Large intestine (tissue), 12 donors: ENCODE data around the gene SMURF2. TPM values are rescaled to one million over a fixed set of nuclear protein-coding genes. Genes with fewer than 3 reads are reported as not detected.
A peak's percentile ranks its signal among the peaks of the same experiment; 100 is the strongest.

Source experiments
- DNase-seq, 2 donors: peaks; one replicate each; pipeline versions ENCODE4 v3.0.0 to v3.0.0-alpha.2; 2013
- H3K27ac ChIP-seq: one replicate; pipeline ENCODE4 v1.5.1; 2013; ENCODE audit warnings: low read length
- H3K27me3 ChIP-seq: 2 replicates; pipeline ENCODE4 v1.6.1; 2013; ENCODE audit warnings: low read length; ENCODE audit not compliant: control insufficient read depth, insufficient read depth
- H3K36me3 ChIP-seq: 2 replicates; pipeline ENCODE4 v1.6.1; 2013; ENCODE audit warnings: low read length; ENCODE audit not compliant: control insufficient read depth, insufficient read depth
- H3K4me1 ChIP-seq: one replicate; pipeline ENCODE4 v1.6.1; 2013; ENCODE audit warnings: low read length; ENCODE audit not compliant: control insufficient read depth, insufficient read depth
- H3K4me3 ChIP-seq: one replicate; pipeline ENCODE4 v1.5.1; 2013; ENCODE audit warnings: low read length
- H3K9me3 ChIP-seq: one replicate; pipeline ENCODE4 v1.6.1; 2013; ENCODE audit warnings: mild to moderate bottlenecking, low read depth, low read length, moderate library complexity; ENCODE audit not compliant: control insufficient read depth
- WGBS: methylation state at CpG from one replicate; pipeline ENCODE4 v1.1.5; 2013; ENCODE audit warnings: low lambda C conversion rate; ENCODE audit not compliant: insufficient coverage; 5-methylcytosine and 5-hydroxymethylcytosine counted together
- long read RNA-seq, 11 donors: transcript quantifications; one replicate each; lab custom pipeline, GENCODE V29; 2026
- polyA plus RNA-seq: library from polyadenylated mRNA; unstranded; fragments of 120-200 nt; gene quantifications from one replicate; pipeline ENCODE4 v1.2.1, GENCODE V29; 2013

Gene SMURF2
- polyA plus RNA-seq = 20.4 TPM
- long read RNA-seq, donor 1, partial matches to known transcripts = 22 of 23 reads
- long read RNA-seq, donor 1, other reads (novel, unspliced or antisense) = 0 of 23 reads
- long read RNA-seq, donor 2 = 0 reads
- long read RNA-seq, donor 3 = 0 reads
- long read RNA-seq, donor 4 = 0 reads
- long read RNA-seq, donor 5 = 0 reads
- long read RNA-seq, donor 6, partial matches to known transcripts = 25 of 25 reads
- long read RNA-seq, donor 6, other reads (novel, unspliced or antisense) = 0 of 25 reads
- long read RNA-seq, donor 7 = 0 reads
- long read RNA-seq, donor 8, partial matches to known transcripts = 0 of 3 reads
- long read RNA-seq, donor 8, other reads (novel, unspliced or antisense) = 0 of 3 reads
- long read RNA-seq, donor 9, partial matches to known transcripts = 0 of 1 reads
- long read RNA-seq, donor 9, other reads (novel, unspliced or antisense) = 0 of 1 reads
- long read RNA-seq, donor 10 = 0 reads
- long read RNA-seq, donor 11 = 0 reads

DNA sequence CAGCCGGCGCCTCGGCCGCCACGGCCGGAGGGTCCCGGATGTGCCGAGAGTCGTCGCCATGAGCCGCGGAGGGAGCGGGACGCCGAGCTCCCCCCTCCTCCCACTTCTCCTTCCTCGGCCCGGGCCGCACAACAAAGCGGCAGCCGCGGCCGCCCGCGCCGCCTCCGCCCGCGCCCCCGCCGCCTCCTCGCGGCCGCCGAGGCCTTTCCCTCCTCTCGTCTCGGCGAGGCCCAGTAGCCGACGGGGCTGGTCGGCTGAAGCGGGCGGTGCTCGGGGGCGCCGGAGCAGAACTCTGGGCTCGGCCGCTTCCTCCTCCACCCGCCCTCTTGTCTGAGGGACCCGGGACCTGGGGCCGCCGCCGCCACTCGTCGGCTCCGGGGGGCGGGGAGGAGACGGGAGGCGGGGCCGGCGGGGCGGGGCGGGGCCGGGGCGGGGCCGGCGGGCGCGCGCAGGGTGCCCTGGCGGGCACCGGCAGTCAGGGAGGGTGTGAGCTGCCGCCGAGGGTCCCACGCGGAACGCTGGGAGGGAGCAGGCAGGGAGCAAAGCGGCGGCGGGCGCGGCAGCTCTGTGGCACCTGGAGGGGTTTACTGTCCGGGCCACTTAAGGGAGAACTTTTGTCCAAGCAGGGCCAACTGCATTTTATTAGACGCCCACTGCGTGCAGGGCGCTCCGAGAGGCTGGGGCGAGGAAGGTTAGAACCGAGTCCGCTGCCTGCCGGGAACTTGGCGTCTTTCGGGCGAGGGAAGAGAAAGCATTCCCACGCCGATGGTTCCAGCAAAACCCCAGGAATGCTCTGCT, at the start of gene SMURF2:
Gene SMURF2 (minus strand): TSS at position 332 of the 798 bp plus-strand sequence. CDS start 427 bp downstream, outside the sequence.
- Histone ChIP-seq H3K27ac (peak within 1 kb of the TSS; percentile 61), H3K4me3 (peak within 1 kb of the TSS; percentile 80), H3K27me3 (no peaks in the 10 kb centered on the region), H3K9me3 (no peaks in the 10 kb centered on the region), H3K36me3 (no peaks in the 10 kb centered on the region), H3K4me1 (peaks cover 2% of the 10 kb centered on the region)
- DNase-seq = peak in 1 of 2 donors; percentile 80
- WGBS = no CpG with 5 or more reads among the region's 95 CpGs

DNA sequence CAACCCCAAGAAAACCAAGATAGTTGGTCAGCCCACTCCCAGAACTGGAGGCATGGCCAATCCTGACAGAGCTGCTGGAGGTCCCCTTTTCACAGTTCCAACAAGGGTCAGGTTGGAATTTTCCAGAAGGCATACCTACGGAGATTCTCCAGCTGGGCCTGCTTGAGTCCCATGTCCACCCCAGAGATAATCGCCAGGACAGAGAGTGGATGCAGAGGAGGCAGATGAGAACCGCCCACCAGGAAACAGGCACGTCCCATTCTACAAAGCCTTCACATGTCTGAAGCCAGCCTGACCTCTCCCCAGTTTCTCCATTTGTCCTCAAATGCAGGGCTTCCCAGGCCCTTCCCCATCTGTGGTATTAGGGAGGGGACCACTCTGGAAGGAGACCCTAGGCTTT, 47.4 kb upstream of the SMURF2 start:
- Histone ChIP-seq H3K36me3 (no peaks in the 10 kb centered on the region), H3K9me3 (no peaks in the 10 kb centered on the region), H3K27ac (peak overlapping the region; percentile 57), H3K4me3 (no peak overlapping the region), H3K27me3 (no peaks in the 10 kb centered on the region), H3K4me1 (peaks cover 55% of the 10 kb centered on the region)
- WGBS = 100% methylated on average over 2 of the region's 4 CpGs
- DNase-seq = no peak

DNA sequence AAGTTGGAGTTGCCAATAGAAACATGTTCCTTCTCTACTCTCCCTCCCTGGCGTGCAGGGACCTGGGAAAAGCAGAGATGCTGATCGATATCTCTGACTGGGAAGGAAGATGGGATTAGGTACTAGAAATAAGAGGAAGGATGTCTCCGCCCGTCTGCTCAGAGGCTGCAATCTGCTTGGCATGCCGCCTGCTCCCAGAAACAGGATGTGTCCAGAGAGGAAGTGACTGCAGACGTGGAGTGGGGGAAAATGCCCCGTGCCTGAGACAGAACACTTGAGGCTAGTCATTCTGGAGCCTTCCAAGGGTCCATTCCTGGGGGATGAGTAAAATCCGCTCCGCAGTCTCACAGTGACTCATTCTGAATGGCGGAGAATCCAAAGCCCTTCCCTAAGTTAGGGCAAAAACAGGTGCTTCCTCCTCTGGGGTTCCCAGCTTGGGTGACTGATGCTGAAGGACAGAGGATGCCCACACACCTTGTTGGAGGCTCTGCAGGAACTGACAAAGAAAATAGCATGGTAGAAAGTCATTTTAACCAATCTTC, 45.0 kb upstream of the SMURF2 start:
- DNase-seq = peak; percentile 71 to 85
- Histone ChIP-seq H3K27ac (peak overlapping the region; percentile 81), H3K9me3 (peaks cover 6% of the 10 kb centered on the region), H3K27me3 (no peaks in the 10 kb centered on the region), H3K4me1 (peaks cover 52% of the 10 kb centered on the region), H3K4me3 (no peak overlapping the region), H3K36me3 (no peaks in the 10 kb centered on the region)
- WGBS = no CpG with 5 or more reads among the region's 10 CpGs

DNA sequence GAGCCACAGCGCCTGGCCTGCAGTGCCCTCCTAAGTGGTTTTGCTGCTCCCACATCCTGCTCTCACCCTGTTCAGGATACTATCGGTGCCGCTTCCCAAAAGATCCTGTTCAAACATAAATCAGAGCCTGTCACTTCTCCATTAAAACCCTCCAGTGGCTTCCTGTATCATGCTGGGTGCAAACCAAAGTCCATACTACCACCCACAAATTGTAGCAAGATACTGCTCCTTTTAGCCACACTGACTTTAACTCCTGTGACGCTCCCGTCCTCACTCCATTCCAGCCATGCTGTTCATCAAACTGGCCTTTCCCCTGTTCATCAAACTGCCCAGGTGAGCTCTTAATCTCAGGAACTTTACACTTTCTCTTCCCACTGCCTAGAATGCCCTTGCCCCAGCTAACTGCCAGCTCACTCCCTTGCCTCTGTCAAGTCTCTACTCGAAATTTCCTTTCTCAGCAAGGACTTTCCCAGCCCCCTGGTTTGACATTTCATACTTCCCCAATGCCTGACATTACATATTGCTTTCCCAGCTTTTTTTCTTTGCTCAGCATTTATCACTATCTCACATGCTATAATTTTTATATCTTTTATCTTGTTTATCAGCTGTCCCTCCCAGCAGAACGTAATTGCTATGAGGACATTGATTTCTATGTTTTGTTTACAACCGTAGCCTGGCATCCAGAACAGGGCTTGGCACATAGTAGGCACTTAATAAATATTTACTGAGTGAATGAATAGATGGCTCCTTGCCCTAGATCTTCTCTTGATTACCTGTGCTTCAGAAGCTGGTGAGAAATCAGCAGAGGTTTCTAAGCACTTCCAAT, 44.3 kb upstream of the SMURF2 start:
- peaks cover 6% of the 10 kb centered on the region for H3K9me3 ChIP-seq
- H3K27ac ChIP-seq = peak overlapping the region; percentile 81
- peaks cover 52% of the 10 kb centered on the region for H3K4me1 ChIP-seq
- 8% methylated on average over 2 of the region's 8 CpGs for WGBS
- H3K36me3 ChIP-seq = no peaks in the 10 kb centered on the region
- peak; percentile 60 to 85 for DNase-seq
- no peaks in the 10 kb centered on the region for H3K27me3 ChIP-seq
- no peak overlapping the region for H3K4me3 ChIP-seq

DNA sequence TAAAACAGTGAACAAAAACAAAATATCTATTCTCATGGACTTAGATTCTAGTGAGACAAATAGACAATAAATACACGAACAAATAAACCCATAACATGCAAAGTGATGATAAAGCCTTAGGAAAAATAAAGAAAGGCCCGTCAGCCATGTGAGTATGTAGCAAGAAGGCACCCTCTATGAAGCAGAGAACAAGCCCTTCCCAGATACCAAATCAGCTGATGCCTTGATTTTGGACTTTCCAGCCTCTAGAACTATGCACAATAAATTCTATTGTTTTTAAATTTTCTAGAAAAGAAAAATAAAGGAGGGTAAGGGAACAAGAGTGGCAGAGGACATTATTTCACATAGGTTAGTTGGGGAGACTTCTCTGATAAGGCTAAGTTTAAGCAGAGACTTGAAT, 40.7 kb upstream of the SMURF2 start:
- Histone ChIP-seq H3K27ac (no peak overlapping the region), H3K27me3 (no peaks in the 10 kb centered on the region), H3K4me3 (no peak overlapping the region), H3K9me3 (peaks cover 6% of the 10 kb centered on the region), H3K36me3 (no peaks in the 10 kb centered on the region), H3K4me1 (peaks cover 33% of the 10 kb centered on the region)
- no CpG with 5 or more reads among the region's 2 CpGs for whole genome bisulfite sequencing
- DNase-seq = no peak

DNA sequence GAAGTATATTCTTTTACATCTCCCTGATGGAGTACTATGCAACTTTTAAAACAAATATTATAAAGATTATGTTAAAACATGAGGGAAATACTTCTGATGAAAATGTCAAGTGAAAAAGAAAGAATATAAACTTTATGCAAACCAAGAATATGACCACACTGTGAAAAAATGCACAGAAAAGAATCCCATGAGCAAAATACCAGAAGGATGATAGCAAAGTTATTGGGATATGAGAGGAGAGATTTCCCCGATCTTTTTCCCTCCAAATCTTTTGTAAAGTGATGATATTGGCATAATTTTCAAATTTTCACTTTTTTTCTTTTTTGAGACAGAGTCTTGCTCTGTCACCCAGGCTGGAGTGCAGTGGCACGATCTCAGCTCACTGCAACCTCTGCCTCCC, 36.6 kb upstream of the SMURF2 start:
- H3K4me1 ChIP-seq = no peaks in the 10 kb centered on the region
- peaks cover 3% of the 10 kb centered on the region for H3K9me3 ChIP-seq
- no peaks in the 10 kb centered on the region for H3K36me3 ChIP-seq
- H3K4me3 ChIP-seq = no peak overlapping the region
- no peak overlapping the region for H3K27ac ChIP-seq
- H3K27me3 ChIP-seq = no peaks in the 10 kb centered on the region
- DNase-seq = no peak
- WGBS = 88% methylated on average over 1 of the region's 2 CpGs

DNA sequence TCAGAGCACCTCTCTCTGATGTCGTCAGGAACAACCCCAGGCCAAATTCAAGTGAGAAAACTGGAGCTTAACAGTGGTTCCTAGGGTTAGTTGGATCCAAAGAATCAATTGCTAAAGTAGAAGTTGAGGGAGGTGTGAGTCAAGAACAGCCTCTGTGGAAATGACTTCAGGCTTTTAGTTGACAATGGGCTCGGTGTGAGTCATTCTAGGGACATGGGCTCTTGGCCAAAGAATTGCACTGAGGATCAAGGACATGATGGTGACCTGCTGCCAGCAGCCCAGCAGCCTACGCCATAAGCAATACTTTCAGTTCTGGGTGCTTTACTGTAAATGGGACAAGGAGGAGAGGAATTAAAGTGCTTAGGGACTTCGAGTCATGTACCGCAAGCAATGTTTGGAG, 32.1 kb upstream of the SMURF2 start:
- no CpG with 5 or more reads among the region's 5 CpGs for WGBS
- Histone ChIP-seq H3K9me3 (no peaks in the 10 kb centered on the region), H3K4me1 (no peaks in the 10 kb centered on the region), H3K4me3 (no peak overlapping the region), H3K36me3 (no peaks in the 10 kb centered on the region), H3K27ac (no peak overlapping the region), H3K27me3 (no peaks in the 10 kb centered on the region)
- no peak for DNase-seq

DNA sequence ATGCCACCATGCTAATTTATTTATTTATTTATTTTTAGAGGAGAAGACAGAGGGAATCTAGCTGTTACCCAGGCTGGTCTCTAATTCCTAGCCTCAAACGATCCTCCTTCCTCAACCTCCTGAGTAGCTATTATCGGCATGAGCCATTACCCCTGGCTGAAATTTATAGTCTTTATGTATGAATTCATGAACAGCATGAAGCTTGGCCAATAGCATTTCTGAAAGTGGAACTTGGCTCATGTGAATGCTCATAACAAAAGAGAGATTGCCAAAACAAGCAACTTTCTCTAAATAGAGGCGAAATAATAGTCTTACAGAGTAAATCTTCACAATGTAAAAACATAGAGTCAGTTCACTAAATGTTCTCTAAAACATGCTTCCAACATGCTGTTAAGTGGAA, 30.1 kb upstream of the SMURF2 start:
- H3K9me3 ChIP-seq = no peaks in the 10 kb centered on the region
- no CpG with 5 or more reads among the region's 3 CpGs for WGBS
- no peak overlapping the region for H3K4me3 ChIP-seq
- no peaks in the 10 kb centered on the region for H3K36me3 ChIP-seq
- H3K27me3 ChIP-seq = no peaks in the 10 kb centered on the region
- H3K4me1 ChIP-seq = no peaks in the 10 kb centered on the region
- no peak for DNase-seq
- H3K27ac ChIP-seq = no peak overlapping the region

DNA sequence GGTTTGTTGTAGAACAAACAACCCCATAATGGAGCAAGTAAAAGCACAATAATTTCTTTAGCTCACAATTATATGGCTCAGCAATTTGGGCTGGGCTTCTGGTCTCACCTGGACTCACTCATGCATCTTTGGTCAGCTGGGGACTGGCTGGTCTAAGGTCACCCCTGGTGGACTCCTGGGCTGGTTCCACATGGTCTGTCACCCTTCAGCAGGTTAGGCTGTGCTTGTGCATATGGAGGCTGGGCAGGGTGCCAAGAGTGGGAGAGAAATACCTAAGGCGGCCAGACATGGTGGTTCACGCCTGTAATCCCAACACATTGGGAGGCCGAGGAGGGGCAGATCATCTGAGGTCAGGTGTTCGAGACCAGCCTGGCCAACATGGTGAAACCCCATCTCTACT, 27.0 kb upstream of the SMURF2 start:
- H3K4me3 ChIP-seq = no peak overlapping the region
- H3K27me3 ChIP-seq = no peaks in the 10 kb centered on the region
- H3K36me3 ChIP-seq = no peaks in the 10 kb centered on the region
- no peak overlapping the region for H3K27ac ChIP-seq
- WGBS = no CpG with 5 or more reads among the region's 4 CpGs
- no peak for DNase-seq
- H3K4me1 ChIP-seq = no peaks in the 10 kb centered on the region
- no peaks in the 10 kb centered on the region for H3K9me3 ChIP-seq

DNA sequence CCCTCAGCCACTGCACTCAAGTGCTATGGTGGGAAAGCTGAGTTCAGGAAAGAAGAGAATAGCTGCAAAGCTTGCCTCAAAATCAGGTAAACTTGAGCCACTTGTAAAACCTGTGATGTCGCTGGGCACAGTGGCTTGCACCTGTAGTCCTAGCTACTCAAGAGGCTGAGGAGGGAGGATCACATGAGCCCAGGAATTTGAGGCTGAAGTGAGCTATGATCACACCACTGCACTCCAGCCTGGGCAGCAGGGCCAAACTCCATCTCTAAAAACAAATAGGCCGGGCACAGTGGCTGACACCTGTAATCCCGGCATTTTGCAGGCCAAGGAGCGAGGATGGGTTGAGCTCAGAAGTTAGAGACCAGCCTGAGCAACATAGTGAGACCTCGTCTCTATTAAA, 26.4 kb upstream of the SMURF2 start:
- Histone ChIP-seq H3K9me3 (no peaks in the 10 kb centered on the region), H3K4me1 (no peaks in the 10 kb centered on the region), H3K4me3 (no peak overlapping the region), H3K27ac (no peak overlapping the region), H3K36me3 (no peaks in the 10 kb centered on the region), H3K27me3 (no peaks in the 10 kb centered on the region)
- WGBS = no CpG with 5 or more reads among the region's 5 CpGs
- DNase-seq = no peak
